Stimulated activated CD4-positive, alpha-beta T cell treated with anti-CD3 and anti-CD28 coated beads, Interleukin-12 subunit alpha, Interleukin-12 subunit beta, amount 100 ng/mL, for 4 hours (primary cell): Measurements from ENCODE around the gene SCN1B.
"Not testable (repeated sequence)": the region's sequence is repeated elsewhere in the genome, so short reads cannot be mapped to it uniquely, and the experiment has no call there.

Experiments used
- DNase-seq: peaks from one replicate; pipeline ENCODE4 v3.0.0-alpha.2; 2020

Gene SCN1B

GRCh38 chr19:35019144-35019543, 11.1 kb upstream of the SCN1B start:
- no peak for DNase-seq

- DNase-seq, result no peak
These were observed 9.3 kb upstream of the SCN1B start for GRCh38 chr19:35021016-35021415.

DNA sequence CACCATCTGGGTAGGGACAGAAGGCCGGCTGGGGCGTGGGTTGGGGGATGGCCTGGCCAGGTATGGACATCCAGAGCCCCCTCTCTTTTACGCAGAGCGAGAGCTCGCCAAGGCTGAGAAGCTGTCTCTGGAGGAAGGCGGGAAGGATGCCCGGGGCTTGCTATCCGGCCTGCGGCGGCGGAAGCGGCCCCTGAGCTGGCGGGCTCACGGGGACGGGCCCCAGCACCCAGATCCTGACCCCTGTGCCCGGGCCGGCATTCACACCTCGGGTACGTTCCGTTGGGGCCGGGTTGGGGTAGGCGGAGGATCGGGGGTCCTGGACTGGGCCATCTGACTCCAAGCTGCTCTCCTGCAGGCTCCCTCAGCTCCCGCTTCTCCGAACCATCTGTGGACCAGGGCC, 8.7 kb upstream of the SCN1B start:
- DNase-seq, result no peak

DNA sequence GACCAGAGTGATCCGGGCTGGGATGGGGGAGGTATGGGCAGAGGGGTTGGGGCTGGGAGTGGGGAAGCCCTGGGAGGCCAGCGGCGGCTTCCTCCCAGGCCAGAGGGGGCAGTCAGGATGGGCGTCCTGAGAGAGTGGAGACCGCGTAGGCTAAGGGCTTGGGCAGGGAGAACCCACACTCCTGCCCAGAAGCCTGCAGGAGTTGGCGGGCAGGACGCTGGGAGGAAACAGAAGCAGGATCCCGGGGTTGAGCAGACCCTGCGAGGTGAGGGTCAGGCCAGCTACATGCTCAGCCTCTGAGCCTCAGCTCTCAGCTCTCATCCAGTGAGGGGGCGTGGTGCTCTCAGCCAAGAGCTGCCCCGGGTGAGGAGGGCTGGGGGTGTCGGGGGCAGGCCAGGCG, 7.8 kb upstream of the SCN1B start:
- no peak for DNase-seq

- DNase-seq, result no peak
These were observed 6.8 kb upstream of the SCN1B start for GRCh38 chr19:35023428-35023827.

GRCh38 chr19:35024095-35024494, 6.2 kb upstream of the SCN1B start:
- DNase-seq, result no peak

- no peak for DNase-seq
These were observed 4.3 kb upstream of the SCN1B start for GRCh38 chr19:35025969-35026368.

DNA sequence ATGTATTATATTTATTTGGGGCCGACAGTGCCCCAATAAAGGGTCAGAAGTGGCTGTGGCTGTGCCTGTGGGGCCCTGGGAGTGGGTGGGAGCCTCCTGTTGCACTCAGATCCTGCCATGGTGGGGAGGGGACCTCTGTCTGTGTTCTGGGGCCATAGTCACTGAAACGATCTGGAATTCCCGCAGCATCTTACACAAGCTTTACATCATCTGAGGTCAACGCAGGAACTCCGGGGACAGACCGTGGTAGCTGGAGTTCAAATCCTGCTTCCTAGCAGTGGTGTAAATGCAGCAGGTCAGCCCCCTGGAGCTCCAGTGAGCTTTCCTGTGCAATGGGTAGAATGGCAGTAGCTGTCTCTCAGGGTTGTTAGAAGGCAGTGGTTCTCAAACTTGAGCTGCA, 3.9 kb upstream of the SCN1B start:
- DNase-seq, result no peak

- DNase-seq, result no peak
These were observed 3.3 kb upstream of the SCN1B start for GRCh38 chr19:35027009-35027408.

- DNase-seq, result no peak
These were observed 2.2 kb upstream of the SCN1B start for GRCh38 chr19:35027851-35028599.

GRCh38 chr19:35028600-35028885, 1.7 kb upstream of the SCN1B start:
- not testable (repeated sequence) for DNase-seq

- DNase-seq, result not testable (repeated sequence)
These were observed 964 bp upstream of the SCN1B start for GRCh38 chr19:35029275-35029736.

GRCh38 chr19:35029737-35030256, 473 bp upstream of the SCN1B start:
- DNase-seq, result no peak

DNA sequence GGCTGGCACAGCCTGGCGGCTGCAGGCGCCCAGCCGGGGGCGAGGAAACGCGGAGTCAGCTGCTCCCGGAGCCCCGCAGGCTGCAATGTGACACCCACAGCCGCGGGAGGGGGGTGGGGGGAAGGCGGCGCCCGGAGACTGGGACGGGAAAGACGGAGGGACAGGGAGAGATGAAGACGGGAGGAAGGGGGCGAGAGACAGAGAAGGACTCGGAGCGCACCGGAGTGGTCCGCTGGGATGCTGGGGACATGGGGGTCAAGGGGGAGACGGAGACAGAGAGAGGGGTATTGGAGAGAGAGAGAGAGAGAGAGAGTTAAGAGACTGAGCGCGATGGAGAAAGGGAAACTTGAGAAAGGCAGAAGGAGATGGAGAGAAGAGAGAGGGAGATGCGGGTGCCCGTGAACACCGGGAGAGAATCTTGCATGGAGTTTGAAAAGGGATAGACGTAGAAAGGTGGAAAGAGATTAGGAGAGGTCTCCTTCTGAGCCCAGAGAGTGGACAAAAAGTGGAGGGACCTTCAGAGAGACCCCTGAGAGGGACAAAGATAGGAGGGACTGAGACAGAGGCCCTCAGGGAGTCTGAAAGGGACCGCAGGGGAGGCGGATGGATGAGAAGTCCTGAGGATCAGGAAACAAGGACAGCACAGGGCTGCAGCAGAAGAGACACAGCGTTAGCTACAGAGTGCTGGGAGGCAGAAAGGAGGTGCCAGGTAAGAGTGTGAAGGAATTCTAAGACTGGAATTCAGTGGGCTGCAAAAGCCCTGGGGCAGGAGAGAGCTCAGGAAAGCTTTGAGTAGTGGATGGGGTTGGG, 1.0 kb downstream of the SCN1B start:
- DNase-seq, result no peak

- DNase-seq, result no peak
These were observed 2.1 kb downstream of the SCN1B start for GRCh38 chr19:35032356-35032865.

DNA sequence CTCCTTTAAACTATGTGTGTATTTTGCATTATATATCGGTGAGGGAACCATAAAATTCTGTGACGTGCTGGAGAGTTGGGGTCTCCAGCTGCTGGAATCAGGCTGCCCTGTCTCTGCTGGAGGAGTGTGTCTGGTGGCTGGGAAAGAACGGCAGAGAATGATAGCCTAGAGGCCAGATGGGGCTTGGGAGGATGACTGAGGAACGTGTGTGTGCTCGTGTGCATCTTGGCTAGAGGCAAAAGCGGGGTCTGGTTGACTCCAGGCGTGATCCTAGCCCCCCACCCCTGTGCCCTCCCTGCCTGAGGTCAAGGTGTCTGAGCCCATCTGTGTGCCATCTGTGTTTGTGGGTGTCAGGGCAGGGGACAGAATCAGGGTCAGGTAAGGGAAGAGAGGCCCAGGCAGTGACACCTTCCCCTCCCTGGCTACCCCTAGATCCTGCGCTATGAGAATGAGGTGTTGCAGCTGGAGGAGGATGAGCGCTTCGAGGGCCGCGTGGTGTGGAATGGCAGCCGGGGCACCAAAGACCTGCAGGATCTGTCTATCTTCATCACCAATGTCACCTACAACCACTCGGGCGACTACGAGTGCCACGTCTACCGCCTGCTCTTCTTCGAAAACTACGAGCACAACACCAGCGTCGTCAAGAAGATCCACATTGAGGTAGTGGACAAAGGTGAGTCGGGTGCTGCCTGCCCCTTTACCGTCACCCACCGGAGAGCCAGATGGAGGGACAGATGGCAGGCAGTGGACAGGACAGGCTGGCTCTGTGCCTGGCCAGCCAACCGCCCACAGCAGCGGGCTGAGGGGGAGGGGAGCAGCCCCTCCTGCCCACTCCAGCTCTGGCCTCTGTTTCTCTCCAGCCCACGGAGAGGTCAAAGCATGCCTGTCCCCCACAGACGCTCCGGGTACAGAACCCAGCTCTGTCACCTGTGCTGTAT, 3.1 kb downstream of the SCN1B start:
- no peak for DNase-seq

GRCh38 chr19:35034005-35034502, 3.8 kb downstream of the SCN1B start:
- DNase-seq, result no peak

DNA sequence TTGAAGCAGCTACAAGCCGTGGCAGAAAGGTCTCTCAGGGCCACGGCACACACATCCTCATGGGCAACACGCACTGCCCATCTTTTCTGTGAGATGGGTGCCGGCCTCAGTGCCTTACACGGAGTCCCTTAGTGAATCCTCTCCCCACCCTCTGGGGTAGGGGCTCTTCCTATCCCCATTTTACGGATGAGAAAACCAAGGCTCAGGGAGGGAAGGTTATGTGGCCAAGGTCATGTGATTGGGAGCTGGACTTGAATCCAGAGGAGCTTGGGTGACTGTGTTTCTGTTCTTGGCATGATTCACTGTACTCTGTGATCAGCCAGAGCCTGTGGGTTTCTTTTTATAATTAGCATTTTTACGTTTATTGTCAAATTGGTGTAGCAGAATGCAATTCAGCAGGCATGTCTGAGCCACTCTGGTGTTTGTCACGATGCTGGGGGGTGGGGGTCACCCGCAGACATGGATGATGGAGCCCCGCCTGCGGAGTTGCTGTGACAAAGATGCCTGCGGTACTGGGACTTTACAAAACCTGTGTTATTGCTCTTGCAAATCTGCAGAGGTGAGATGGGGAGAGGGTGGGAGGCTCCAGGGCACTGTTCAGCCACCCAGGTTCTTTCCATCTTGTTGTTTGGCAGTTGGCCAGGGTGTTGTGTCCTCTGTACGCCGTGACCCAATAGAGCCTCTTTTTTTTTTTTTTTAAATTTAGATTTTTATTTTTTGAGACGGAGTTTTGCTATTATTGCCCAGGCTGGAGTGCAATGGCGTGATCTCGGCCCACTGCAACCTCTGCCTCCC, 4.5 kb downstream of the SCN1B start:
- no peak for DNase-seq

DNA sequence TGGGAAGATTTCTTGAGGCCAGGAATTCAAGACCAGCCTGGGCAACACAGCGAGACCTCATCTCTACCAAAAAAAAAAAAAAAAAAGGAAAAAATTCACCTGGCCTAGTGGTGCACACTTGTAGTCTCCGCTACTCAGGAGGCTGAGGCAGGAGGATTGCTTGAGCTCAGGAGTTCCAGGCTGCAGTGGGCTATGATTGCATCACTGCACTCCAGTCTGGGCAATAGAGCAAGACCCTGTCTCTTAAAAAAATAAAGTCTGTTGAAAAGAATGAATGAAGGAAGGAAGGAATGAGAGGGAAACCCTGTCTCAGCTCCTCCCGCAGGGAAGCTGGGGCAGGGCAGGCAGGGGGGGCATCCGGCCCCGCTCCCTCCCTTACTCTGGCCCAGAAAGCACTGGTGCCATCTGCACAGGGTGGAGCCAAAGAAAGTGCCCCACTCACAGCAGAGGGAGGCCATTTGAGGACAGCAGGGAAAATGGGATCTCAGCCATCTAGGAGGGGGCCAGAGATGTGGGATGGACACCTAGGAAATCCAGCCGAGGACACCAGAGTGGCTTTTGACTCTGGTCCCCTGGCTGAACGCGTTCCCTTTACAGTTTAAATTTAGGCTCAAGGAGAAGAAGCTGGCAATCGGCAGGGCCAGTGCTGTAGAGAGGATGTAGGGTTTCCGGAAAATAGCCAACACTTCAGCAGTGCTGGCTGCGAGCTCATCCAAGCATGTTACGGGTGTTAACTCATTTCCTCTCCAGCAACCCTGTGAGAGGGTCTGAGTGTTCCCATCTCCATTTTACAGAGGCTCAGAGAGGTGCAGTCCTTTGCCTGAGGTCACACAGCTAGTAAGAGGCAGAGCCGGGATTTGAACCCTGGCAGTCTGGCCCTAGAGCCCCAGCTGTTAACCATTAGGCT, 7.7 kb downstream of the SCN1B start:
- DNase-seq, result no peak

DNA sequence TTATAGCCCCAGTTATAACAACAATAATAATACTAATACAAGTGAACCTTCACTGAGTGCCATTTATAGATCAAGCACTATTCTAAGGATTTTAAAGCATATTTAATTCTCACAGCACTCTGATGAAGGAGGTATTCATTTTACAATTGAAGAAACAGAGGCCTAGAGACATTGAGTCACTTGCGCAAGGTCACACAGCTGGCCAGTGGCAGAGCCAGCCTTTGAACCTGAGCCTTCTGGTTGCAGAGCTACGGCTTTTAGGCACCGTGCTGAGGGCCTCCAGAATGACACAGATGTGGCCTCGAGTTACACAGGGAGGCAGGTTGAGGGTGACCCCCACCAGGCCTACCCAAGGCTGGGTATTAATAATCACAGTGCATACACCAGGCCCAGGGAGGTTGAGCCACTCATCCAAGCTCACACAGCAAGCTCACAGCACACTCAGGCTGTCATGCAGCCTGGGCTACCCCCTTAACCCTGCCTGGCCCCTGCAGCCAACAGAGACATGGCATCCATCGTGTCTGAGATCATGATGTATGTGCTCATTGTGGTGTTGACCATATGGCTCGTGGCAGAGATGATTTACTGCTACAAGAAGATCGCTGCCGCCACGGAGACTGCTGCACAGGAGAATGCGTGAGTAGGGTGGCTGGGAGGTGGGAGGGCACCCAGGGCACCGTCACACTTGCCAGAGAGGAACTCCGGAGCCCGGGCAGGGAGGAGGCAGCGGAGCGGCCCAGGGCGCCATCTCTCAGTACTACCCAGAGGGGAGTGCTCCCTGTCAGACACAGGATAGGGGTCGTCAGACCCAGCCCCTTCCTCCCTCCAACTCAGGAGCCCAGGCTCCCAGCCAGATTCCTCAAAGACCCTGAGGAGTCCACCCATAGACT, 8.6 kb downstream of the SCN1B start:
- no peak for DNase-seq
